ENCODE results near the gene GANC.
A peak's percentile ranks its signal among the peaks of the same experiment; 100 is the strongest.
"Not testable (repeated sequence)": the region's sequence is repeated elsewhere in the genome, so short reads cannot be mapped to it uniquely, and the experiment has no call there.

The GANC gene, protein sequence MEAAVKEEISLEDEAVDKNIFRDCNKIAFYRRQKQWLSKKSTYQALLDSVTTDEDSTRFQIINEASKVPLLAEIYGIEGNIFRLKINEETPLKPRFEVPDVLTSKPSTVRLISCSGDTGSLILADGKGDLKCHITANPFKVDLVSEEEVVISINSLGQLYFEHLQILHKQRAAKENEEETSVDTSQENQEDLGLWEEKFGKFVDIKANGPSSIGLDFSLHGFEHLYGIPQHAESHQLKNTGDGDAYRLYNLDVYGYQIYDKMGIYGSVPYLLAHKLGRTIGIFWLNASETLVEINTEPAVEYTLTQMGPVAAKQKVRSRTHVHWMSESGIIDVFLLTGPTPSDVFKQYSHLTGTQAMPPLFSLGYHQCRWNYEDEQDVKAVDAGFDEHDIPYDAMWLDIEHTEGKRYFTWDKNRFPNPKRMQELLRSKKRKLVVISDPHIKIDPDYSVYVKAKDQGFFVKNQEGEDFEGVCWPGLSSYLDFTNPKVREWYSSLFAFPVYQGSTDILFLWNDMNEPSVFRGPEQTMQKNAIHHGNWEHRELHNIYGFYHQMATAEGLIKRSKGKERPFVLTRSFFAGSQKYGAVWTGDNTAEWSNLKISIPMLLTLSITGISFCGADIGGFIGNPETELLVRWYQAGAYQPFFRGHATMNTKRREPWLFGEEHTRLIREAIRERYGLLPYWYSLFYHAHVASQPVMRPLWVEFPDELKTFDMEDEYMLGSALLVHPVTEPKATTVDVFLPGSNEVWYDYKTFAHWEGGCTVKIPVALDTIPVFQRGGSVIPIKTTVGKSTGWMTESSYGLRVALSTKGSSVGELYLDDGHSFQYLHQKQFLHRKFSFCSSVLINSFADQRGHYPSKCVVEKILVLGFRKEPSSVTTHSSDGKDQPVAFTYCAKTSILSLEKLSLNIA (N-terminal part only)

DNA sequence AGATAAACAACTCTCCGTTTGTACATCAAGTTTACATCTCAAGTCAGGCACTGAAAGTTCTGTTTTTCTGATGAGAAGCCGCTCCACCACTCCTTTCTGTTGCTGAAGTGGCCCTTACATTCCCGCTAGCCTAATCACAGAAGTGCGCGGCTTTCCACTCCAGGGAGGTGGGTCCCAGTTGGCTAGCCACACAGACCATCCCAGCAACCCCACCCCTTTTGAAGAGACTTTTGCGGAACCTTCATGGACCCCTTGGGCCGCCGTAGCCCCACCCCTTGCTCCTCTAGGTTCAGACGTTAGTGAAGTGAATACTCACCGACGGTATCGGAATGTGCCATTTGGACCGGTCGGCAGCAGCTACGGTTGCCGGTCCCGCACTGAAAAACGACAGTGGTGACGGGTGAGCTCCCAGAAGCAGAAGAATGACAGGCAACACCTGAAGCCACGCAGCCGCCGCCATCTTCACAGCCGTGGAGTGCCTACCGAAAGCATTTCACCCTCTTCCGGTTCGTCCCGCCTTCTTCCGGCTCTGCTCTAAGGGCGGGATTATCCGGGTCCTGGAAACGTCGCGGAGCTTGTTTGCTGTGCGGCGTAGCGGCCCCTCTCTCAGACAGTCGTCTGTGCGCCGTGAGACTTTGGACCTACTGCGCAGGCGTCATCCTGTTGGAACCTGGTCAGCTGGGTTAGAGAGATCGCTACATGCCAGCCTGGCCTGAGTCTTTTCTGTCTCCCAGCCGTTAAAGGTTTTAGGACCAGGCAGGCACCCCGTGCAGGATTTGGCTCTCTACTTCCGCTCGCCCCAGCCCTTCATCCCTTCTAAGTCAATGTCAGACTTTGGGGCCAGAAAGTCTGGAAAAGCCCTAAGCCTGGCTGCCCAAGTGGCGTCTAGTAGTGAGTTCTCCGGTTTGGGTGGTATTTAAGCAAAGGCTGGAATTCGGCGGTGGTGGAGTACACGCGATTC is at the start of gene GANC, which contains the start of gene TMEM87A:
TSS of gene GANC (plus strand) at position 263 of the 961 bp plus-strand sequence. CDS start 1,281 bp downstream, outside the sequence.
TSS of gene TMEM87A (minus strand) at position 495 of the 961 bp plus-strand sequence. CDS start at position 460, 35 bp downstream.
- peak; percentile 92 for DNase-seq (ENCODE audit: low read depth)

DNA sequence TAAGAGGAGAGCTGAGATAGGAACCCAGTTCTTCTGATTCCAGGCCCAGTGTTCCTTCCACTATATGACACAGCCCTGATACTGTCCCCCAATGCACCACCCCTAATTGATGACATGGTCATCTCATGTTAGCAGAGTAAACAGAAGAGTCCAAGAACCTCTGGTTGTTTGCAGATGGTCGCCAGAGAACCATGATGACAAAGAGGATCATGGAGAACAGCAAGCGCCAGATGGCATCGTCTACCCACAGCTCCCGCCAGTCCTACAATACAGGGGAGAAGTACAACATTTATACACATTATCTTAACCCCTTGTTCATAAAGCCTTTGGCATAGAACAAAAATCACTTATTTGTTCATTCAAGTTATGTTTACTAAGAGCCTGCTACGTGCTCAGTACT is 46.4 kb upstream of the GANC start:
- no peak for DNase-seq (ENCODE audit: low read depth)

DNA sequence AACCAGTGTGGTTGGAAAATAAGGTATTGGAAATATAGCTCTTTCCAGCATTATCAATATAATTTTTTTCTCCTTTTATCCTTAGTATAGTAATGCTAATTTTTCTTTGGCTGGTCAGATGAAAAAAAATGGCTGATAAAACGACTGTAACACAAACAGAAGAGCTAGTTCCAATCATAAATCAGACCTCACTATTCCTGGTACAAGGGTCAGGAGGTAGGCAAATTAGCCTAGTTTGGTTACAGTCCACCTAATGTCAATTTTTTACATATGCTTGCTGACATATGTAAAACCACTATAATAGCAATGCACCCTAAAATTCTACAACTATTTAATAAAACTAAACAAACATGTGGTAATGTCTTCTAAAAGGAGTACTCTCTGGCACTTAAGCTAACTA is 45.0 kb upstream of the GANC start:
- no peak for DNase-seq (ENCODE audit: low read depth)

DNA sequence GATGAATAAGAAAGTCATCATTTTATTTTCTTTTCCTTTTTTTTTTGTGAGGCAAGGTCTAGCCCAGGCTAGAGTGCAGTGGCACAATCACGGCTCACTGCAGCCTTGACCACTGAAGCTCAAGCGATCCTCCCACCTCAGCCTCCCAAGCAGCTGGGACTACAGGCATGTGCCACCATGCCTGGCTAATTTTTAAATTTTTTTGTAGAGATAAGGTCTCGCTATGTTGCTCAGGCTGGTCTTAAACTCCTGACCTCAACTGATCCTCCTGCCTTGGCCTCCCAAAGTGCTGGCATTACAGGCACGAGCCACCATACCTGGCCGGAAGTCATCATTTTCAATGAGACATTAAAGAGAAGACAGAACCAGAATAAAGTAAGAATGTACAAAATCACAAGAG is 44.0 kb upstream of the GANC start:
- DNase-seq (ENCODE audit: low read depth), result not testable (repeated sequence)

DNA sequence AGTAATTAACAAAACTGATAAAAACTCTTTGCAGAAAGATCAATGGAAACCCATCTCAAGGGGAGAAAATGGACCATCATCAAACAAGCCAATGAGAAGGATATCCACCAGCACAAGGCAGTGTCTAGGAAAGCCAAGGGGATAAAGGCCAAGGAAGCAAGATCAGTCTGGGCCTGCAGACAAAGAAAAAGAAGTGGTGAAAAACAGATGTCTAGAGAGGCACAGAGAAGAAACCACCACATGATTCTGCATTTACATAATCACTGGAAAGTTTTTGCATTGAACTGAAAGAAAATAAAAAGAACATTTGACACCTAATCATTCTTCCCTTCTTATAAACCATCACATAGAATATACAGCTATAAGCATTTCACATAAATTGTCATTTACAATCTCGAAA is 41.9 kb upstream of the GANC start:
- DNase-seq (ENCODE audit: low read depth), result no peak

DNA sequence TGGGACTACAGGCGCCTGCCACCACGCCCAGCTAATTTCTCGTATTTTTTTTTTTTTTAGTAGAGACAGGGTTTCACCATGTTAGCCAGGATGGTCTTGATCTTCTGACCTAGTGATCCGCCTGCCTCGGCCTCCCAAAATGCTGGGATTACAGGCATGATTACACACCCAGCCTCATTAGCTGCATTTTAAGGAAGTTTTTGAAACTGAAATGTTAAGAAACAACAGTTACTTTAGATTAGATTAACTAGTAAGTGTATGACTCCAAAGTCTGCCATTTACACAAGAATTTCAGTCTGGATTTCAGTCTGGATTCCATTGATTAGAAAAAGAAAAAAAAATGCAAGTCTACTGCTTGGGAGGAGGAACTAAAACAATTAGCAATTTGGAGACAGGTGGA is 40.4 kb upstream of the GANC start:
- DNase-seq (ENCODE audit: low read depth), result no peak

DNA sequence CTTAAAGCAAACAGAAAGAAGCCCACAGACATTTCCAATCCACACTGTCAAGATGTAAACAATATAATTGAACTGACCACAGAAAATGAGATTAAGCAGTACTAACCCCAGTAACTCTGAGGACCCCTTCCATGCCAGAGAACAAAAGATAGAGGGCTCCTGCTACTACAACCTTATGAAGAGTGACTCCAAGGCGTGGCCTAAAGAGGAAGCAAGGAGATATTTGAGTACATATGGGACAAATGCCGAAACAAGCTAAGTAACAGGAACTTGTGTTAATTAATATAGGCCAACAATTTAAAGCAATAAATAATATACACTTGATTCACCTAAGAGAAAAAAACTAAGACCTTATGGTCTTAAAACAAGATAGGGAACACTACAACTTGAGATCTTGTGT is 39.9 kb upstream of the GANC start:
- DNase-seq (ENCODE audit: low read depth), result no peak

DNA sequence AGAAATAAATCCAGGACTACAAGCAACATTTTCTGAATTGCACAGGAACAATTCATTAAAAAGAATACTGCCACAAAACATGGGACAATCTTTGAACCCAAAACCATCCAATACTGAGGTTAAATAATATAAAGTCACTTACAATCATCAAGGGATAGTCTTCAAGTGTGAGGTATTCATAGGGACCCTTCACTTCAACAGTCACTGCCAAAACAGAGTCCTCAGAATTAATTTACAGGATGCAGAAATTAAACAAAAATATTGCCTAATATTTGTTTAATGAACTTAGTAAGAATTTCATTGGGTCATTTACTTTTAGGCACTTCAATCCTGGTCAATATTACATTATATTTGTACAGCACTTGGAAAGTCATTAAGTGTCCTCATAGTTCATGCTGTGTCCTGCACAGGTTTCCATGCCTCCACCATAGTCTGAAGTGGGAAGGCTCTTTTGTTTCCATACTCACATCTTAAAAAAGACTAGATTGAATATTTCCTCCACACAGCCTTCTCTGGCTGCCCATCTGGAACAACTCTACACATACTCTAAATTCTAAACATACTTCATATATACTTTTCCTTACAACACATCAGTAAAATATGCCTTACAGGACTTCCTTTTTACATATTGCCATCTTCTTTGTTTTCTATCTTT is 33.3 kb upstream of the GANC start:
- no peak for DNase-seq (ENCODE audit: low read depth)

DNA sequence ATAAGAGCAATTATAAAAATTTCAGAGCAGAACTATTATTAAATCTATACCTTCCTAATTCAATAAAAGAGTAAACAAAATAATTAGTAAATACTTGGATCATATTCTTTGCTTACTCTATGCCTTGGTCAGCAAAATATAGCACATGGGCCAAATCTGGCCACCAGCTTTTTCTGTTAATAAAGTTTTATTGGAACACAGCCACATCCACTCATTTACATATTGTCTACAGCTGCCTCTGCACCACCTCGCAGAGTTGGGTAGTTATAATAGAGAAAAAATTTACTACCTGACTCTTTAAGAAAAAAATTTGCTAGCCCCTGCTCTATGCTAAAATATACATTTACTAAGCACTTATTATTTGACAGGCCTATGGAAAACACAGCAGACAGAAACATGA is 32.2 kb upstream of the GANC start:
- no peak for DNase-seq (ENCODE audit: low read depth)

DNA sequence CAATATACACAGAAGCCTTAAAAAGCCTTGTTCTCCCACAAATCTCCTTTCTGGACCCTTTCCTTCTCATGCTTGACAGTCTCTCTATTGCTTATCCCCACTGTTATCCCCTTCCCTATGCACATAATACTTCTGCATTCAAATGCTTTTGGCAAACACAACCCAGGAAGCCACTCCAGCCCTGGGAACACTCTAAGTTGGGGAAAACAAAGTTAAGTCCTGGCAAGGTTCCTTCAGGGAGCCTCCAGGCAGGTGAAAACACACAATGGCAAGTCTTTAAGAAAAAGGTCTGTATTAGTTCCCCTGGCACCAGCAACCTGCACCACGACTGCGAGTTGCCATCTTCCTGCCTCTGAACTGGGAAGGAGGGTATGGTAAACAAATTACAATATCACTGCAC is 19.7 kb upstream of the GANC start:
- no peak for DNase-seq (ENCODE audit: low read depth)

DNA sequence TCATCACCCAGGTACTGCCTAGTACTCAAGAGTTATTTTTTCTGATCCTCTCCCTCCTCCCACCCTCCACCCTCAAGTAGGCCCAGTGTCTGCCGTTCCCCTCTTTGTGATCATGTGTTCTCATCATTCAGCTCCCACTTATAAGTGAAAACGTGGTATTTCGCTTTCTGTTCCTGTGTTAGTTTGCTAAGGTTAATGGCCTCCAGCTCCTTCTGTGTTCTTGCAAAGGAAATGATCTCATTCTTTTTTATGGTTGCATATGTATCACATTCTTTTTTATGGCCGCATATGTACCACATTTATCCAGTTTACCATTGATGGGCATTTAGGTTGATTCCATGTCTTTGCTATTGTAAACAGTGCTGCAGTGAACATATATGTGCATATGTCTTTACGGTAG is 8.2 kb upstream of the GANC start:
- no peak for DNase-seq (ENCODE audit: low read depth)

DNA sequence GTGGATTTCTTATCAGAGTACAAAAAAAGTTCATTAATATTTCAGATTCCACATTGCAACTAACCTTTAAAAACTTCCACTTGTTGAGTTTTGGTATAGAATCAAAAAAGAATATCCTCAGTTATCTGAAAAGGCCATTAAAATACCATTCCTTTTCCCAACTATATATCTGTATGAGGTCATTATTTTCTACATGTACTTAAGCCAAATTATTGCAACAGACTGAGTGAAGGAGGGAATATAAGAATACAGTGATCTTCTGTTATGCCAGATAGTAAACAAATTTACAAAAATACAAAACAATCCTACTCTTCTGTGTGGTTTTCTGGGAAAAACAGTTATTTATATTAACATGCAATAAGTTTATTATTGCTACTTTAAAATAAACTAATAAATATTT is 5.7 kb upstream of the GANC start:
- no peak for DNase-seq (ENCODE audit: low read depth)

DNA sequence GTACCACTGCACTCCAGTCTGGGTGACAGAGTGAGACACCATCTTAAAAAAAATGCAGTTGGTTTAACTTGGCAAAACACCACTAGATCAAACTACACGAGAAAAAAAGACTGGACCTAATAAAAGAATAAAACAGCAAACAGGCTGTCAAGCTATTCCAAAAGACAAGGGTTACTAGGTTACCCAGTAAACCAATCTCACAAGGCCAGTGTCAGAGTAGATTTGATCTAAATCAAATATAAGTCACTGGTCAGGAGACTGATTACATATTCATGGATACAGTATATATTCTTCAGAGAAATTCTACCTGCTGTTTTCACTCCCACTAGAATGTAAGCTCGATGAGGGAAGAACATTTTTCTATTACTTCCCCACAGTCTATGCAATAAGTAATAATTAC is 2.5 kb upstream of the GANC start:
- DNase-seq (ENCODE audit: low read depth), result no peak

DNA sequence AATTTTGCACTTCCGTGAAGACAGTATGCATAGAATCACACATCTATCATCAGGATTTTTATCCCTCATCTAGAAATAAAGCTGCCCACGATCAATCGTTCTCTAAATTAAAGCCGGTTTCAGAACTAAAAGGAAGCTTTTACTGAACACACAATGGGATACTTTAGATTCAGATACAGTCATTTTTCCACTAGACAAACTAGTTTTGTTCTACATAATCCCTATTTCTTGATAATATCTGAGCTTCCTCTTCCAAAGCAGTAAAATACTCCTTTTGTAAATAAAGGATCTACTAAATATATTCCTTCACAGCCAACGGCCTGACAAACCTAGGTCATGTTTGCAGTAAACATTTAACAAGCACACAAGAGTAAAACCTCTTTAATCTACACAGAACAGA is 2.0 kb upstream of the GANC start:
- DNase-seq (ENCODE audit: low read depth), result no peak

DNA sequence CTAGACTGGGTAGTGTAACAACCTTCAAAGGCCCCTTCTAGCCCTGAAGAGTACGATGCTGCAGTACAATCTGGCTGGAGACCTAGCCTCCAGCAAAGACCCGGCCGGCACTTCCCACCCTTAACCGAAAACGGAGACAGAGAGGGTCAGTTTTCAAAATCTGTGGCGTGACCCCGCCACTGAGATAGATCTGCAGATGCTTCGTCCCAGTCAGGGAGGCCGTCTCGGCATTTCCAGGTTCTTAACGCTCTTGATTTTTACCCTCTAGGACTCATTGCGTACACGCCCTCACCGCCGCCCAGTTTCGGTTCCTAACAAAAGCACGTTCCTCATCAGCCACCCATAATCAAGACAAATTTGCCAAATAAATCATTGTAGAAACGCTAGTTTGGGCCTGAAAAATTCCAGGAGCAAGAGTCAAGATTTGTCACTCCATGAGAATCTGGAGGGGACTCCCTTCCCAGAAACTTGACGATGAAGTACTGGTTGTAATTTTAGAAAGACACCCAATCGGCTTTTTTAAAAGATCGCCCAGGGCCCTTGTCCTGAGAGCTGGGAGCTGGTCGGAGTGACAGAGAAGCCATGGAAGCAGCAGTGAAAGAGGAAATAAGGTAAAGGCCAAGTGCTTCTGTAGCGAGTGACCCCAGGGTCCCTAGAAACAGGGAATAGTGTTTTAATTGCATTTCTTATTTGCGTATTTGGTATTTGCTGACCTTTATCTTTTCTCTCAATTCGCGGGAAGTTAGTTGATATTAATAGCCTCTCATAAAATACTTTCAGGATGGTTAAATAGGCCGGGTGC is 1.1 kb downstream of the GANC start:
- peak; percentile 40 for DNase-seq (ENCODE audit: low read depth)

DNA sequence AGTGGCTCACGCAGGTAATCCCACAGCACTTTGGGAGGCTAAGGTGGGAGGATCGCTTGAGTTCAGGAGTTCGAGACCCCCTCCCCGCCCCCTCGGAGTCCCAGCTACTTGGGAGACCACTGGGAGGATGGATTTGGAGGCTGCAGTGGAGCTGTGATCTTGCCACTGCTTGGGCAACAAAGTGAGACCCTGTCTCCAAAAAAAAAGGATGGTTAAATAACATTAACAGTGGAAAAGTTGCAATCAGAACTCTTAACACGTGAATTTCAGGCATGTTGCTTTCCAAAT is 1.6 kb downstream of the GANC start:
- no peak for DNase-seq (ENCODE audit: low read depth)

DNA sequence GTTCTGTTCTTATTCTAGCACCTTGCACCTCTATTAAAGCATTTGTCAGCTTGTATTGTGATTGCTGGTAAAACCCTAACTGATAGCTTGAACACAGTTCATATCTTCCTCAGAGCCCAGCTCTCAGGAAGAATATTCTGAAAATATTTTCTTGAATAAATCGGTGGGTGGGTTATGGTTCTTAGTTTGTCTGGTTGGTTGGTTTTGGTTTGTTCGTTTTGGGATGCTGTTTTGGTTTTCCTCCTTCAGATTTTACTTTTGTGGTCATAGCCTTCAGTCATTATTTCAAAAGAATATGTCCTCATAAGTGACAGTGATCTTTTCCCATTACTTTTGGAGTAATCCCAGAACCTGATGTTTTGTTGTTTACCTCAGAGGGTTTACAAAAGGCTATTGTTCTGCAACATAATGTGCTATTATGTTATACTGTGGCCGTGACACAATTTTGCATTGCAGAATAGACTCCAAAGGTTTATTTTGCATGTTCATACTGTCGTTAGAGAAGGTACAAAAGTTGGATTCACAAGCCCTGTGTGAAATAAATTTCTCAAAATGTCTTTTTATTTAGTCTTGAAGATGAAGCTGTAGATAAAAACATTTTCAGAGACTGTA is 2.9 kb downstream of the GANC start:
- no peak for DNase-seq (ENCODE audit: low read depth)

DNA sequence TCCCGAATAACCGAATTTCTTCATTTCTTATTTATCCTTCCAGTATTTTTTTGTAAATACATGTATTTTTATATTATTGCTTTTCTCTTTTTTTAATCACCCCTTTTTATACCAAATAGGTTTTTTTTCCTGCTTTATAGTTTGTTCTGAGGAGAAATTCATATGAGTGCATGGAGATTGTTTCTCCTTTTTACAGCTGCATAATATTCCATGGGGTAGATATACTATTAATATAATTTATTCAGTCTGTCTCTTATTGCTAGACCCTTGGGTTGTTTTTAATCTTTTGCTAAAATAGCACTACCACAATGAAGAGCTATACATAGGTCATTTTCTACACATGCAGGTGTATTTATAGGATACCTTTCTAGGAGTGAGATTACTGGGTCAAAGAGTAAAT is 3.8 kb downstream of the GANC start:
- DNase-seq (ENCODE audit: low read depth), result no peak

DNA sequence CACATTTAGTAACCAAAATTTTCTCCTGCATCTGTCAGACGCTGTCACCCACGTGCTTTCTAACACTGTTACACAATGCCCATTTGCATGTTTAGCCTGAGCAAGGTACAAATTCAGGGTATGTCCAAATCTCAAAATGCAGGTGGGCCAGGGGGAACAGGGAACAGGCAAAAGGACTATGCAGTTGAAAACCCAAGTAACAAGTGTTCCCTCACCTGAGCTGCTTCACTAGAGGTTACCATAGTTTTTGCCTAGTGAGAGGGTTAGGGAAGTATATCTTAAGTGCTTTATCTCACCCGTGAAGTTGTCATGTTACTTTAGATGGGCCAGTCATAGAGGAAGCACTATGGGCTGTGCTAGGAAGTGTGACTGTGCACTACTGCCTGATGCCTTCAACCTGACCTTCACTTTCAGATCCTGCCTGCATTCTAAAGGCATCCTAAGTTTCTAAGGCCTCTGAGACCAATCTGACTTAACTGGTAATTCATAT is 6.3 kb downstream of the GANC start:
- no peak for DNase-seq (ENCODE audit: low read depth)

DNA sequence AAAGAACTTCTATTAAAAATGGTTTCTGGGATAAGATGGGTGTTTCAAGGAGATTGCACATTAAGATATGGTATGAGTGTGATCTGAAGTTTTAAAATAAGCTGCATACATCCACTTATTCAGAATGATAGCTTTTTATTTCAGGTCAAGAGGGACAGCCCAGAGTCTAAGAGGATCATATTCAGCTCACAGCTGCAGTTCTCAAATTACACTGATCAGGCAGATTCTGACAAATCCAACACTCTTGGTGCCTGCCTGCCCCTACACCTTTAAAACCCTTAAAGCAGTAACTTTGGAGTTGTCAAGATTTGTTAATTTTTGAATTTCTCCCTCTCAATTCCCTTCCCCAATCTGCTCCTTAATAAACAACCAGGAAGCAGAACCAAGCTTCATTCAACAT is 9.3 kb downstream of the GANC start:
- no peak for DNase-seq (ENCODE audit: low read depth)
